ENCODE measurements around the gene CST7.
"Not testable (repeated sequence)": the region's sequence is repeated elsewhere in the genome, so short reads cannot be mapped to it uniquely, and the experiment has no call there.

The CST7 gene

GRCh38 chr20:24937579-24937978 is 11.5 kb upstream of the CST7 start:
- H3K4me3 ChIP-seq, result no peak overlapping the region
- H3K27me3 ChIP-seq, result no peaks in the 10 kb centered on the region
- H3K4me2 ChIP-seq, result no peak overlapping the region
- no peak overlapping the region for H3K27ac ChIP-seq
- H3K9ac ChIP-seq, result no peak overlapping the region
- no peak for TF ChIP-seq Cebpa-rat (IDR thresholded peaks at IDR 0.05)
- no peaks in the 10 kb centered on the region for H4K20me1 ChIP-seq
- peaks cover 26% of the 10 kb centered on the region for H3K4me1 ChIP-seq
- peaks cover 63% of the 10 kb centered on the region for H3K9me3 ChIP-seq
- no peaks in the 10 kb centered on the region for H3K36me3 ChIP-seq

GRCh38 chr20:24938498-24938897 is 10.6 kb upstream of the CST7 start:
- Histone ChIP-seq H3K4me3 (no peak overlapping the region), H3K4me2 (no peak overlapping the region), H3K4me1 (peaks cover 26% of the 10 kb centered on the region), H3K9ac (no peak overlapping the region), H3K27ac (no peak overlapping the region), H3K36me3 (no peaks in the 10 kb centered on the region), H3K27me3 (no peaks in the 10 kb centered on the region), H4K20me1 (no peaks in the 10 kb centered on the region), H3K9me3 (peaks cover 61% of the 10 kb centered on the region)
- no peak for TF ChIP-seq Cebpa-rat (IDR thresholded peaks at IDR 0.05)

GRCh38 chr20:24939036-24939435 is 10.0 kb upstream of the CST7 start:
- Histone ChIP-seq H3K36me3 (no peaks in the 10 kb centered on the region), H3K4me3 (no peak overlapping the region), H3K4me1 (peaks cover 22% of the 10 kb centered on the region), H3K9ac (no peak overlapping the region), H3K9me3 (peaks cover 64% of the 10 kb centered on the region), H3K27ac (no peak overlapping the region), H4K20me1 (no peaks in the 10 kb centered on the region), H3K4me2 (no peak overlapping the region), H3K27me3 (no peaks in the 10 kb centered on the region)
- no peak for TF ChIP-seq Cebpa-rat (IDR thresholded peaks at IDR 0.05)

- Histone ChIP-seq H3K36me3 (no peaks in the 10 kb centered on the region), H3K27me3 (no peaks in the 10 kb centered on the region), H3K27ac (peak overlapping the region; percentile 26; the same call in 1 of the 2 replicates), H3K4me1 (peaks cover 13% of the 10 kb centered on the region), H3K9me3 (peaks cover 83% of the 10 kb centered on the region), H4K20me1 (no peaks in the 10 kb centered on the region), H3K4me2 (peak overlapping the region; percentile 21), H3K4me3 (no peak overlapping the region), H3K9ac (no peak overlapping the region)
- TF ChIP-seq Cebpa-rat (IDR thresholded peaks at IDR 0.05), result no peak
Observed at GRCh38 chr20:24942679-24943078, 6.4 kb upstream of the CST7 start.

GRCh38 chr20:24943196-24943595 is 5.9 kb upstream of the CST7 start:
- H3K9ac ChIP-seq, result no peak overlapping the region
- H4K20me1 ChIP-seq, result no peaks in the 10 kb centered on the region
- H3K36me3 ChIP-seq, result no peaks in the 10 kb centered on the region
- H3K4me2 ChIP-seq, result peak overlapping the region; percentile 21
- no peak overlapping the region for H3K4me3 ChIP-seq
- peak overlapping the region; percentile 26; the same call in 1 of the 2 replicates for H3K27ac ChIP-seq
- TF ChIP-seq Cebpa-rat (IDR thresholded peaks at IDR 0.05), result no peak
- H3K27me3 ChIP-seq, result no peaks in the 10 kb centered on the region
- peaks cover 87% of the 10 kb centered on the region for H3K9me3 ChIP-seq
- peaks cover 13% of the 10 kb centered on the region for H3K4me1 ChIP-seq

GRCh38 chr20:24943731-24944130 is 5.3 kb upstream of the CST7 start:
- Histone ChIP-seq H3K27ac (no peak overlapping the region; the same call in 1 of the 2 replicates), H3K9ac (no peak overlapping the region), H3K4me3 (no peak overlapping the region), H3K9me3 (peaks cover 87% of the 10 kb centered on the region), H3K4me2 (0 out of 2 replicates have a peak overlapping the region, but pooled peaks have one; percentile 21), H4K20me1 (no peaks in the 10 kb centered on the region), H3K27me3 (no peaks in the 10 kb centered on the region), H3K36me3 (no peaks in the 10 kb centered on the region), H3K4me1 (peaks cover 16% of the 10 kb centered on the region)
- TF ChIP-seq Cebpa-rat (IDR thresholded peaks at IDR 0.05), result no peak

- Histone ChIP-seq H3K9me3 (peaks cover 63% of the 10 kb centered on the region), H3K4me1 (peaks cover 41% of the 10 kb centered on the region)
- not testable (repeated sequence) for H3K36me3 ChIP-seq, H3K9ac ChIP-seq, H3K4me3 ChIP-seq, H3K4me2 ChIP-seq, H4K20me1 ChIP-seq, H3K27me3 ChIP-seq, H3K27ac ChIP-seq
Observed at GRCh38 chr20:24946376-24946775, 2.7 kb upstream of the CST7 start.

GRCh38 chr20:24948396-24948938 is 602 bp upstream of the CST7 start:
- H3K9ac ChIP-seq, H3K27me3 ChIP-seq, H3K36me3 ChIP-seq, H4K20me1 ChIP-seq: not testable (repeated sequence)
- H3K27ac ChIP-seq, result peak overlapping the region; percentile 92
- peaks cover 51% of the 10 kb centered on the region for H3K4me1 ChIP-seq
- peaks cover 43% of the 10 kb centered on the region for H3K9me3 ChIP-seq
- H3K4me3 ChIP-seq, result peak overlapping the region; percentile 72; the same call in 1 of the 2 replicates
- peak overlapping the region; percentile 97 for H3K4me2 ChIP-seq

GRCh38 chr20:24949756-24950127 is 673 bp downstream of the CST7 start:
- Histone ChIP-seq H3K9me3 (peaks cover 33% of the 10 kb centered on the region), H3K4me2 (peak overlapping the region; percentile 97), H3K4me1 (peaks cover 62% of the 10 kb centered on the region), H3K27me3 (no peaks in the 10 kb centered on the region), H3K9ac (peak overlapping the region; percentile 80), H3K36me3 (no peaks in the 10 kb centered on the region), H3K4me3 (peak overlapping the region; percentile 72), H4K20me1 (no peaks in the 10 kb centered on the region), H3K27ac (peak overlapping the region; percentile 92)
- no peak for TF ChIP-seq Cebpa-rat (IDR thresholded peaks at IDR 0.05)

- Histone ChIP-seq H3K4me1 (peaks cover 68% of the 10 kb centered on the region), H3K4me2 (peak overlapping the region; percentile 97), H3K9me3 (peaks cover 27% of the 10 kb centered on the region), H3K27ac (peak overlapping the region; percentile 92), H4K20me1 (no peaks in the 10 kb centered on the region), H3K9ac (peak overlapping the region; percentile 80), H3K36me3 (no peaks in the 10 kb centered on the region), H3K4me3 (peak overlapping the region; percentile 72), H3K27me3 (no peaks in the 10 kb centered on the region)
- no peak for TF ChIP-seq Cebpa-rat (IDR thresholded peaks at IDR 0.05)
Observed at GRCh38 chr20:24950128-24950835, 1.2 kb downstream of the CST7 start.

All from BLaER1 (cell line).